ENCODE results near the gene UBTD2.

The UBTD2 gene

DNA sequence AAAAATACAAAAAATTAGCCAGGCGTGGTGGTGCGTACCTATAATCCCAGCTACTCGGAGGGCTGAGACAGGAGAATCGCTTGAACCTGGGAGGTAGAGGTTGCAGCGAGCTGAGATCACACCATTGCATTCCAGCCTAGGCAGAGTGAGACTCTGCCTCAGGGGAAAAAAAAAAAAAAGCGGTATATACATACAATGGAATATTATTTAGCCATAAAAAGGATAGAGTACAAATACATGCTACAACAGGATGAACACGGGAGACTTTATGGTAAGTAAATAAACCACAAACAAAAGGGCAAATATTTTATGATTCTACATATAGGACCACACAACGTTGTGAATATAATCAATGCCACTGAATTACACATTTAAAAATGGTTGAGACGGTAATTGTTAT, 5.2 kb downstream of the UBTD2 start:
- H3K27me3 ChIP-seq (ENCODE audit: insufficient read depth, low read length): no peaks in the 10 kb centered on the region
- H2AFZ ChIP-seq (ENCODE audit: low read length, unreplicated experiment): no peak overlapping the region
- H3K4me1 ChIP-seq (ENCODE audit: control insufficient read depth, insufficient read depth, low read length, unreplicated experiment): peaks cover 42% of the 10 kb centered on the region
- peaks cover 94% of the 10 kb centered on the region for H3K79me2 ChIP-seq (ENCODE audit: control insufficient read depth, insufficient read depth, low read length, unreplicated experiment)
- no peak overlapping the region for H3K27ac ChIP-seq (ENCODE audit: low read depth, low read length)
- peaks cover 9% of the 10 kb centered on the region; the same call in 1 of the 2 replicates for H3K36me3 ChIP-seq (ENCODE audit: insufficient read depth, low read length)
- no peak overlapping the region for H3K4me3 ChIP-seq (ENCODE audit: low read depth, low read length)

DNA sequence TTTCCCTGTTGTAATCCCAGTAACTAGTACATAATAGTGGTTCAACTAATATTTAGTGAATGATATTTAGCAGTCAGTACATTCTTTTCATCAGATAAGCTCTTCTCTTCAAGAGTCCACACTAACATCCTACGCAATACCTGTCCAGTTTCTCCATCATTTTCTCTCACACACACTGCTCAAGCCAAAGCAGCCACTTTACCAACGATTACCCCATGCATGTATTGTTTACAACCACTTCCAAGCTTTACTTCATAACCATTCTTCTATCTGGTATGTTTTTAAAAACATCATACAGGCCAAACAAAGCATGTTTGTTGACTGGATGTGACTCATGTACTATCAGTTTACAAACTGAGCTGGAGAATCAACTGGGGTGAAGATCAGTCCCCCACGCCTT, 7.3 kb downstream of the UBTD2 start:
- Histone ChIP-seq H3K36me3 (ENCODE audit: insufficient read depth, low read length) (peaks cover 9% of the 10 kb centered on the region; the same call in 1 of the 2 replicates), H3K79me2 (ENCODE audit: control insufficient read depth, insufficient read depth, low read length, unreplicated experiment) (peaks cover 93% of the 10 kb centered on the region), H3K4me1 (ENCODE audit: control insufficient read depth, insufficient read depth, low read length, unreplicated experiment) (peaks cover 32% of the 10 kb centered on the region), H3K4me3 (ENCODE audit: low read depth, low read length) (peak overlapping the region; percentile 12), H3K27ac (ENCODE audit: low read depth, low read length) (peak overlapping the region; percentile 85), H3K27me3 (ENCODE audit: insufficient read depth, low read length) (no peaks in the 10 kb centered on the region), H2AFZ (ENCODE audit: low read length, unreplicated experiment) (no peak overlapping the region)

- Histone ChIP-seq H3K4me1 (ENCODE audit: control insufficient read depth, insufficient read depth, low read length, unreplicated experiment) (peaks cover 25% of the 10 kb centered on the region), H3K79me2 (ENCODE audit: control insufficient read depth, insufficient read depth, low read length, unreplicated experiment) (peaks cover 86% of the 10 kb centered on the region), H3K27ac (ENCODE audit: low read depth, low read length) (peak overlapping the region; percentile 85), H2AFZ (ENCODE audit: low read length, unreplicated experiment) (no peak overlapping the region), H3K36me3 (ENCODE audit: insufficient read depth, low read length) (peaks cover 9% of the 10 kb centered on the region; the same call in 1 of the 2 replicates), H3K4me3 (ENCODE audit: low read depth, low read length) (no peak overlapping the region), H3K27me3 (ENCODE audit: insufficient read depth, low read length) (no peaks in the 10 kb centered on the region)
Measured at GRCh38 chr5:172274951-172275753, 8.4 kb downstream of the UBTD2 start.

- no peak overlapping the region for H3K4me3 ChIP-seq (ENCODE audit: low read depth, low read length)
- no peaks in the 10 kb centered on the region for H3K36me3 ChIP-seq (ENCODE audit: insufficient read depth, low read length)
- H3K79me2 ChIP-seq (ENCODE audit: control insufficient read depth, insufficient read depth, low read length, unreplicated experiment): peaks cover 68% of the 10 kb centered on the region
- H3K27me3 ChIP-seq (ENCODE audit: insufficient read depth, low read length): no peaks in the 10 kb centered on the region
- no peak overlapping the region for H2AFZ ChIP-seq (ENCODE audit: low read length, unreplicated experiment)
- no peaks in the 10 kb centered on the region for H3K4me1 ChIP-seq (ENCODE audit: control insufficient read depth, insufficient read depth, low read length, unreplicated experiment)
- H3K27ac ChIP-seq (ENCODE audit: low read depth, low read length): no peak overlapping the region
Measured at GRCh38 chr5:172267943-172268342, 15.6 kb downstream of the UBTD2 start.

DNA sequence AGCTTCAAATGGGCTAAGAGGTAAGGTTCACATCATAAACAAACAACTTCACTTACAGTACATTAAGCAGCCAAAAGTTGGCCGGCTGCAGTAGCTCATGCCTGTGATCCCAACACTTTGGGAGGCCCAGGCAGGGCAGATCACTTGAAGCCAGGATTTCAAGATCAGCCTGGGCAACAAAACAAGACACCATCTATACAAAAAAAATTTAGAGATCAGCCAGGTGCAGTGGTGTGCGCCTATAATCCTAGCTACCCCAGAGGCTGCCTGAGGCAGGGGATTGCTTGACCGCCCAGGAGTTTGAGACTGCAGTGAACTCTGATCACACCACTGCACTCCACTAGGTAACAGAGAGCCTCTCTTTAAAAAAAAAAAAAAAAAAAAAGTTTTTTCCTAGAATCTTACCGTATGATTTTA, 16.9 kb downstream of the UBTD2 start:
- no peak overlapping the region for H2AFZ ChIP-seq (ENCODE audit: low read length, unreplicated experiment)
- H3K27ac ChIP-seq (ENCODE audit: low read depth, low read length): no peak overlapping the region
- H3K27me3 ChIP-seq (ENCODE audit: insufficient read depth, low read length): no peaks in the 10 kb centered on the region
- H3K79me2 ChIP-seq (ENCODE audit: control insufficient read depth, insufficient read depth, low read length, unreplicated experiment): peaks cover 62% of the 10 kb centered on the region
- no peaks in the 10 kb centered on the region for H3K36me3 ChIP-seq (ENCODE audit: insufficient read depth, low read length)
- H3K4me3 ChIP-seq (ENCODE audit: low read depth, low read length): no peak overlapping the region
- H3K4me1 ChIP-seq (ENCODE audit: control insufficient read depth, insufficient read depth, low read length, unreplicated experiment): no peaks in the 10 kb centered on the region

- Histone ChIP-seq H3K36me3 (ENCODE audit: insufficient read depth, low read length) (0 out of 2 replicates have a peak, but pooled peaks cover under 1% of the 10 kb centered on the region), H3K4me1 (ENCODE audit: control insufficient read depth, insufficient read depth, low read length, unreplicated experiment) (no peaks in the 10 kb centered on the region), H3K79me2 (ENCODE audit: control insufficient read depth, insufficient read depth, low read length, unreplicated experiment) (peaks cover 60% of the 10 kb centered on the region), H3K27ac (ENCODE audit: low read depth, low read length) (no peak overlapping the region), H3K4me3 (ENCODE audit: low read depth, low read length) (no peak overlapping the region), H2AFZ (ENCODE audit: low read length, unreplicated experiment) (no peak overlapping the region), H3K27me3 (ENCODE audit: insufficient read depth, low read length) (no peaks in the 10 kb centered on the region)
Measured at GRCh38 chr5:172266071-172266675, 17.4 kb downstream of the UBTD2 start.

DNA sequence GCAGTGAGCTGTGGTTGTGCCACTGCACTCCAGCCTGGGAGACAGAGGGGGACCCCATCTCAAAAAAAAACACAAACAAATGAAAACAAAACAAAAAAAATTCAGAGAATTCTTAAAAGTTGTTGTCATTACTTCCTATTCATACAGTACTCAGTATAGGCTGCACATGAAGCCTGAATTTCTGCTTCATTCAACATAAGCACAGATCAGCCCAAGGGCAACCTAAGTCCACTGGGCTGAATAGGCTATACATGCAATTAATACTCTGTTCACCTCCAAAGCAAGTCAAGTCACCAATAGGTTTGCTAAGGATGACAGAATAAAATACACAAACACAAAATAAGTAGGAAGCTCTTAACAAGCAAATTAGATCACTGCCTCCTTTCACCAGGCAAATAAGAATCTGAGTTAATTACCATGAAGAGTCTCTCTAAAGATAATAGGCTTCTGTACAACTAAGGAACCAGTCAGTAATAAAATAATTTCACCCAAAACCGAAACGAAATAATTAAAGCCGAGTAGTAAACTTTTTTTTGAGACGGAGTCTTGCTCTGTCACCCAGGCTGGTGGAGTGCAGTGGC, 18.7 kb downstream of the UBTD2 start:
- no peak overlapping the region for H3K27ac ChIP-seq (ENCODE audit: low read depth, low read length)
- H3K4me3 ChIP-seq (ENCODE audit: low read depth, low read length): no peak overlapping the region
- peaks cover 8% of the 10 kb centered on the region; the same call in 1 of the 2 replicates for H3K36me3 ChIP-seq (ENCODE audit: insufficient read depth, low read length)
- no peaks in the 10 kb centered on the region for H3K27me3 ChIP-seq (ENCODE audit: insufficient read depth, low read length)
- no peak overlapping the region for H2AFZ ChIP-seq (ENCODE audit: low read length, unreplicated experiment)
- peaks cover 58% of the 10 kb centered on the region for H3K79me2 ChIP-seq (ENCODE audit: control insufficient read depth, insufficient read depth, low read length, unreplicated experiment)
- H3K4me1 ChIP-seq (ENCODE audit: control insufficient read depth, insufficient read depth, low read length, unreplicated experiment): no peaks in the 10 kb centered on the region

GRCh38 chr5:172255444-172255843, 28.1 kb downstream of the UBTD2 start:
- no peaks in the 10 kb centered on the region for H3K4me1 ChIP-seq (ENCODE audit: control insufficient read depth, insufficient read depth, low read length, unreplicated experiment)
- H3K27ac ChIP-seq (ENCODE audit: low read depth, low read length): no peak overlapping the region
- H3K4me3 ChIP-seq (ENCODE audit: low read depth, low read length): no peak overlapping the region
- H3K36me3 ChIP-seq (ENCODE audit: insufficient read depth, low read length): peaks cover 36% of the 10 kb centered on the region
- peaks cover 14% of the 10 kb centered on the region for H3K79me2 ChIP-seq (ENCODE audit: control insufficient read depth, insufficient read depth, low read length, unreplicated experiment)
- no peaks in the 10 kb centered on the region for H3K27me3 ChIP-seq (ENCODE audit: insufficient read depth, low read length)
- no peak overlapping the region for H2AFZ ChIP-seq (ENCODE audit: low read length, unreplicated experiment)

GRCh38 chr5:172252501-172252900, 31.1 kb downstream of the UBTD2 start:
- peaks cover 23% of the 10 kb centered on the region for H3K36me3 ChIP-seq (ENCODE audit: insufficient read depth, low read length)
- no peak overlapping the region for H3K4me3 ChIP-seq (ENCODE audit: low read depth, low read length)
- H3K27me3 ChIP-seq (ENCODE audit: insufficient read depth, low read length): no peaks in the 10 kb centered on the region
- peaks cover 26% of the 10 kb centered on the region for H3K79me2 ChIP-seq (ENCODE audit: control insufficient read depth, insufficient read depth, low read length, unreplicated experiment)
- H3K4me1 ChIP-seq (ENCODE audit: control insufficient read depth, insufficient read depth, low read length, unreplicated experiment): no peaks in the 10 kb centered on the region
- no peak overlapping the region for H2AFZ ChIP-seq (ENCODE audit: low read length, unreplicated experiment)
- H3K27ac ChIP-seq (ENCODE audit: low read depth, low read length): no peak overlapping the region

DNA sequence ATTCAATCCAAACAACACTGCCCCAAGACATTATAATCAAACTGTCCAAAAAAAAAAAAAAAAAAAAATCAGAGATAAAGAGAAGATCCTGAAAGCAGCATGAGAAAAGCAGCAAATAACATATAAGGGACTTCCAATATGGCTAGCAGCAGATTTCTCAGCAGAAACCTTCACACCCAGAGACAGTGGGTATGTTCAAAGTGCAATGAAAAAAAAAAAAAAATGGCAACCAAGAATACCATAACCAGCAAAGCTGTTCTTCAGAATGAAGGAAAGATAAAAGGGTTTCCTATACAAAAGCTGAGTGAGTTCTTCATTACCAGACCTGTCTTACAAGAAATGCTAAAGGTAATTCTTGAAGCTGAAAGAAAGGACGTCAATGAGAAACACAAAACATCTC, 32.1 kb downstream of the UBTD2 start:
- Histone ChIP-seq H3K27me3 (ENCODE audit: insufficient read depth, low read length) (no peaks in the 10 kb centered on the region), H3K4me3 (ENCODE audit: low read depth, low read length) (no peak overlapping the region), H3K27ac (ENCODE audit: low read depth, low read length) (no peak overlapping the region), H3K79me2 (ENCODE audit: control insufficient read depth, insufficient read depth, low read length, unreplicated experiment) (peaks cover 34% of the 10 kb centered on the region), H2AFZ (ENCODE audit: low read length, unreplicated experiment) (no peak overlapping the region), H3K36me3 (ENCODE audit: insufficient read depth, low read length) (peaks cover 23% of the 10 kb centered on the region), H3K4me1 (ENCODE audit: control insufficient read depth, insufficient read depth, low read length, unreplicated experiment) (no peaks in the 10 kb centered on the region)
